Eye (tissue), 1 donor: ENCODE data around the gene RAP1GDS1.
"Not testable (repeated sequence)": the region's sequence is repeated elsewhere in the genome, so short reads cannot be mapped to it uniquely, and the experiment has no call there.

Source experiments
- DNase-seq: peaks from one replicate; pipeline ENCODE4 v3.0.0-alpha.2; 2015

The RAP1GDS1 gene

DNA sequence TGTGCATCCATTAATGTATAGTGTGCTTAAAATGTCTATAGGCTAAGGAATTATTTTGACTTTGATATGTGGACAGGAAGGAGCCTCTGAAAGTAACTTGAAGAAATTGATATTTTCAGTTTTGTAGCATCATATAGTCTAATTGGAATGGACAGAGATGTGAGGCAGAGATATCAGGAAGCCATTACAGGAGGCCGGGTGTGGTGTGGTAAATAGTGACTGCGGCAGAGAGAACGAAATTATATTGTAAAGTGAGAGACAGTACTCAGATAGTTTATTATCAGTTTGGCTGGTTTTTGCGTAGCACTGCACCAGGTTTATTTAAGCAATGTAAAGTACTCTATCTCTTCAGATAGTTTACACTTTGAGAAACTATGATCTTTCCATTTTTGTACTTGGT lies 98.5 kb downstream of the RAP1GDS1 start:
- no peak for DNase-seq

DNA sequence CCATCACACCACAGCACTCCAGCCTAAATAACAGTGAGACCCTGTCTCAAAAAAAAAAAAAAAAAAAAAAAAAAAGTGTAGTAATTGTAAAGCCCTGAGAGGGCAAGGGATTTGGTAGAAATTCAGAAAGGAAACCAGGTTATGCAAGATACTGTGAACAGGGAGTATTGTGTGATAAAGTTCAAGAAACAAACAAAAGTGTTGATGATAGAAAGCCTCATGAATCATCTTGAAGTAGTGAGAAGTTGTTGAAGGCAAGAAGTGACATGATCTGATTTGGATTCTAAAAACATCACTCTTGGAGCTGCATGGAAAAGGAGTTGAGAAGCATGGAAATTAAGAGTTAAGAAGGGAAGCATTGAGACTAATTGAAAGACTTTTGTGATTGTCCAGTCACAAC lies 102.2 kb downstream of the RAP1GDS1 start:
- no peak for DNase-seq

DNA sequence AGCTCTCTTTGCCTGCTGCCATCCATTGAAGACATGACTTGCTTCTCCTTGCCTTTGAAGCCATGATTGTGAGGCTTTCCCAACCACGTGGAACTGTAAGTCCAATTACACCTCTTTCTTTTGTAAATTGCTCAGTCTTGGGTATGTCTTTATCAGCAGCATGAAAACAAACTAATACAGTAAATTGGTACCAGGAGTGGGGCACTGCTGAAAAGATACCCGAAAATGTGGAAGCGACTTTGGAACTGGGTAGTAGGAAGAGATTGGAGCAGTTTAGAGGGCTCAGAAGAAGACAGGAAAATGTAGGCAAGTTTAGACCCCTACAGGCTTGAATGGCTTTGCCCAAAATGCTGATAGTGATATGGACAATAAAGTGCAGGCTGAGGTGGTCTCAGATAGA lies 105.1 kb downstream of the RAP1GDS1 start:
- not testable (repeated sequence) for DNase-seq

DNA sequence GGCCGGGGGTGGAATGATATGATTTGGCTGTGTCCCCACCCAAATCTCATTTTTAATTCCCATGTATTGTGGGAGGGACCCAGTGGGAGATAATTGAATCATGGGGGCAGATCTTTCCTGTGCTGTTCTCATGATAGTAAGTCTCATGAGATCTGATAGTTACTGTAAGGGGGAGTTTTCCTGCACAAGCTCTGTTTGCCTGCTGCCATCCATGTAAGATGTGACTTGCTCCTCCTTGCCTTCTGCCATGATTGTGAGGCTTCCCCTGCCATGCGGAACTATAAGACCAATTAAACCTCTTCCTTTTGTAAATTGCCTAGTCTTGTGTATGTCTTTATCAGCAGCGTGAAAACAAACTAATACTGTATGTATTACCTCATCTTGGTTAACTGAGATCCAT lies 106.8 kb downstream of the RAP1GDS1 start:
- not testable (repeated sequence) for DNase-seq

DNA sequence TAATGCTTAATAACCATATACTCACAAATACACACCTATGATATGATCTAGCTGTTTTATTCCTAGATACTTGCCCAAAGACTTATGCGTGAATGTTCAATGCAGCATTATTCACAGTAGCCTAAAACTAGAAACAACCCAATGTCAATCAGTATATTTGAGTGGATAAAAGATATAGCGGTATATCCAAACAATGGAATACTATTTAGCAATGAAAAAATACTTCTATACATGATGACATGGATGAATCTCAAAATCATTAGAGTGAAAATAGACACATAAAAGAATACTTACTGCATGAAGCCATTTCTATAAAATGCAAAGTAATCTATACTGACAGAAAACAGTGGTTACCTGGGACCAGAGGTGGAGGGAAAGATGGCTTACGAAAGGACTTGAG lies 108.1 kb downstream of the RAP1GDS1 start:
- DNase-seq, result no peak

DNA sequence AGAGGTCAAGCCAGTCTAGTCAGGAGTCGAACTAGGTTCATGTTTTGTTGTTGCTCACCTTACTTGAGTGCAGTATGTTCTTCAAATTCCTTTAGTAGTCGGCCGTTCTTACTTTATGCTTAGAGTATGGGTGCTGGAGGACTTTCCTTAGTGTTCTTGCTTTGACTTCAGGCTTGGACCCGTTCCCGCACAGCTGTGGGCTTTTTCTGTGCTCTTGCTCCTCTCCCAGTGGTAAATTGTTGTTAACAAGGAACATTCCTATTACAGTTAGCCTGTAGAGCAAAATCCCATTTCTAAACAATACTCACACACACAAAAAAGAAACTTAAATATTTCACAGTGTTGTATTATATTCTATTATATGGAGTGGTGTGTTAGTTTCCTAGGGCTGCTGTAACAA lies 113.5 kb downstream of the RAP1GDS1 start:
- no peak for DNase-seq

DNA sequence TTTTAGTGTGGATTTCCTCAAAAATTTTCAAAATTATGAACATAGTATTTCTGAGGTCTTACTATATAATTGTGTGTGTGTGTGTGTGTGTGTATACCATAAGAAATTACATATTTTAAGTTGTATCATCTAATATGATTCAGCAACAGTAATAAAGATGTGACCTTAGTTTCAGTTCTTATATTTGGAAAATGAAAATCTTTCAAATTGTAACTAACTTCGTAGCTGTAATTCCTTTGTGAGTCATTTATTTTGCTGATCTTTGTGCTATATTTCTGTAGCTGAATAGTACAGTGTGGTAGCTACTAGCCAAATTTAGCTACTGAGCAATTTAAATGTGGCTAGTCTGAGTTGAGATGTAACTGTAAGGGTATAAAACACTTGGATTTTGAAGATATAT lies 116.4 kb downstream of the RAP1GDS1 start:
- no peak for DNase-seq

DNA sequence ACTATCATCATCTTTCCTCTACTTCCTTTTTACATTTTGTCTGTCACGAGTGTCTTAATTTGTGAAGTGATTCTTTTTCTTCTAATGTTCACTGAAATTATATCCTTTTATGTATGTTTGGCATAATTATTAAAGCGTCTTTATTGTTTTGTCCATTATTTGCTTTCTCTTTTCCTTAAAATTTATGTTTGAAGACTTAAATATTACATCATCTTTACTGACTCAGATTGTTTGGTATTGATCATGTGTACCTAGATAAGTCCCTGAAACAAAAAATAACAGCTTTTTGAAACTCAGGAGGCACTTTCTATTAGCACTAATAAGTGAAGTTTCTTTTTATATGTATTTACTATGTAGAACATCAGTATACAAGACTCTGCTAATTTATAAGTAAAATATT lies 120.1 kb downstream of the RAP1GDS1 start:
- no peak for DNase-seq

DNA sequence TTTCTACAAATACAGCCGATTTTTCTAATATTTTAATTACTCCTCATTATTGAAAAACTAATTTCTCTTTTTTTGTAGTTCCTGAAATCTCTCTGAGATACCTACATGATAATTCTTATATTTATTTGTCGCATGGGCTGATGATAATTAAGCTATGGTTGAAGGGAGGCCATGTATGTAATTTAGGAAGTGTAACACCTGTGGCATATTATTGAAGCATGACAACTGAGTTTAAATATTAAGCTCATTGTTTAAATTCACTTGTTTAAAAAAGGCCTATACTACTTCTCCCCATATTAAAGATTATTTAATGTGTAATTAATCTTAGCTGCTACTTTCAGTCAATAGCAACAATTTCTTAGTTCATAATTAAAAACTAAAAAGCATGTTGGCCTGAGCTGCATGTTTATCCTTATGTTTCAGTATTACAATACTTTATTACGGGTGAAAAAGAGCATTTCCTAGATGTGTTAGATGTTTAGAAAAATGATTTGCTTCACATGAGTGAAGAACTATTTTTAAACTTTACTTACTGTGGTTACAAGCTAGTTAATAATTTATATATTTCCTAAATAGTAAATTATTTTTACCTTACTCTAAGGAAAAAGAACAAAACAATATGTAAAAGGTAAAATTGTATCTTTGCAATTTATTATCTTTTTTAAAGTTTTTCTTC lies 122.4 kb downstream of the RAP1GDS1 start:
- DNase-seq, result no peak

DNA sequence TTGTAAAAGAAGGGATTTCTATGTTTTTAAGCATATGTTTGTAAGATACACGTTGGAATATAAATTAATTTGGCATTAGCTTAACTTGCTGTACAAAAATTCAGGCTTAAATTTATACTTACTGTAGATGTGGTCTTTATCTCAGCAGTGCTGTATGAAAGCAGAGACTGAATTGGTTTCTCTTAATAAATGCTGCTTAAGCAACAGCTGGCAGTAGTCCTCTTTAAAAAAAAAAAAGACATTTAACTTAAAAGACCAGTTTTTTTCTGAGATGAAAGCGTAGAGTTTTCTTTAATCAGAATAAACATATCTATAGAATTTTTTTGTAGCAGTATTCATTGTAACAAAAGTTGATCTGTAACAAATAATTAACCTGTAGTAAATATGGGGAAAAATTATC lies 124.6 kb downstream of the RAP1GDS1 start:
- DNase-seq, result no peak

DNA sequence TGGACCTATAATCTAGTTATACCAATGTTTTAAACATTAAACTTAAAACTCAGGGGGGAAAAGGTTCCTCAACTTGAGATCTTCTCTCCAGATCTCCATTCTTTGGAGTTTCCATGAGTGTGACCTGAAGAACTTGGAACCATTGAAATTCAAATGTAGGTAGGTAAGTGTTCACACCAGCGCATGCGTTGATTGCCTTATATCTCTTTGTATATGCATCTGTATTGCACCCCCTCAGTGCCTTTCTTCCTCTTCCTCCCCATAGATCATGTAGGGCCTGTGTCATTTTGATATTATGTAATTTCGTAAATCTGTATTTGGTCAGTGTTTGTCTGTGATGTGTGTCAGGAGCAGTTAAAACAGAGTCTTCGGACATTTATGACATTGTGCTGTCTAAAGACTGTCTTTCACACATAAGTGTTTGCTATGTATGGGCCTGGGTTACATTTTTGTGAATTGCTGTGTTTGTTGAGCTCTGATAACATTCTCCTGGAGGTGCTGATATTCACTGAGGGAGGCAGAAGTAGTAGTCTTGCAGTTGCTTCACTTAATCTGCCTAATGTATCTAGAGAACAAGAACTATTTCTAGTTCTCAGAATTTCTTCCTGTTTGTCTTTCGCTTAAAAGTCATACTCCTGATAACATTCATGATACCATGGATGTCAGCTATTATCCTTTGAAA lies 126.3 kb downstream of the RAP1GDS1 start:
- no peak for DNase-seq

DNA sequence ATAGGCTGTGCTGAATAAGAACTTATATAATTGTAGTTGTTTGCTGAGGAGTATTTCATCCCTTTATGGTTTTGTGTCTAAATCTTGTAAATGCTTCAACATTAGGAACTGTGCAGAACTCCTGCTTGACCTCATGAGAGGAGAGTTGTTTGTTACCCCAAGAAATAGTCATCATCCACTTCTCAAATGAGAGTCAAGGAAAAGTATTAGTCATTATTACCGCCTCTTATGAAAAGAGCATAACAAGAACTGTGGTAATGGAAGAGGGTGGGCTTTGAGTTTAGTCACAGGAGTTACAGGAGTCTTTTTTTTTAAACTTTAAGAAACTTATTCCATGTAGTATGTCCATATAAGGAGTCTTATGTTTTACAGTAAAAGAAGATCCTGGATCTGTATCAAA lies 132.9 kb downstream of the RAP1GDS1 start:
- no peak for DNase-seq

DNA sequence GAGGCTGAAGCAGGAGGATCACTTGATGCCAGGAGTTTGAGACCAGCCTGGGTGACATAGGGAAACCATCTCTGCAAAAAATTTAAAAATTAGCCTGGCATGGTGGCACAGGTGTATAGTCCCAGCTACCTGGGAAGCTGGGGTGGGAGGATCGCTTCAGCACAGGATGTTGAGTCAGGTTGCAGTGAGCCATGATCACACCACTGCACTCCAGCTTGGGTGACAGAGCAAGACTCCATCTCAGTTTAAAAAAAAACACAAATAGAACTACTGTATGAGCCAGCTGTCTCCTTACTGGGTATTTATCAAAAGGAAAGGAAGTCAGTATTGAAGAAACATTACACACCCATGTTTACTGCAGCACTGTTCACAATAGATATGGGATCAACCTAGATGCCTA lies 138.7 kb downstream of the RAP1GDS1 start:
- no peak for DNase-seq

DNA sequence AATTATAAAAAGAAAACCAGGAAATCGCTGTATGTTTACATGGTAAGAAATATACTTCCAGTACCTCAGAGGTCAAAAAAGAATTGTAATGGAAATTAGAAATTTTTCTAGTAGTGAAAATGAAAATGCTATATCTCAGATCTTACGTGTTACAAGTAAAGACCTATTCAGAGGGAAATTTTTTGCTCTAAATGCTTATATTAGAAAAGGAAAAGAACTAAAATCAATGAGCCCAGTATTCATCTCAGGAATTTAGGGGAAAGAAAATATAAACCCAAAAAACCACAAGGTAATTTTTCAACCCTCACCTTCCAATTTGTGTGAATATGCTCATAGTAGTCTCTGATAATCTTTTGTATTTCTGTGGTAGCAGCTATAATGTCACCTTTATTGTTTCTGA lies 145.6 kb downstream of the RAP1GDS1 start:
- DNase-seq, result no peak

DNA sequence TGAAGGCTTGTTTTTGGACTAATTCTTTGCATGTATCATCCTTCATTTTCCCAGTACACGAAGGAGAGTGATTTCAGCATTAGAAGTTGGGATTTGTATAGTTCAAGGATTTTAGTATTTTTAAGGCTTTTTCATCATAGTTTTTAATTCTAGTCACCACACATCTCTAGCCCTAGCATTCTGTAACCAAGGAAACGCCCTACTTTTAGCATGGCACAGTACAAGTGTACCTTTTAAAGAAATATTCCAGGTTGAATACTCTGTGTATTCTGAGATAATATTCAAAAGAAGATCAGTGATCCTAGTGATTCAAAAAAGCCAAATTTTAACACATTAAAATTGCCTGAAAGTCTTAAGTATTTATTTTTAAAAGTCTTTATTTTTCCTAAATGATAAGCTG lies 150.5 kb downstream of the RAP1GDS1 start:
- no peak for DNase-seq

DNA sequence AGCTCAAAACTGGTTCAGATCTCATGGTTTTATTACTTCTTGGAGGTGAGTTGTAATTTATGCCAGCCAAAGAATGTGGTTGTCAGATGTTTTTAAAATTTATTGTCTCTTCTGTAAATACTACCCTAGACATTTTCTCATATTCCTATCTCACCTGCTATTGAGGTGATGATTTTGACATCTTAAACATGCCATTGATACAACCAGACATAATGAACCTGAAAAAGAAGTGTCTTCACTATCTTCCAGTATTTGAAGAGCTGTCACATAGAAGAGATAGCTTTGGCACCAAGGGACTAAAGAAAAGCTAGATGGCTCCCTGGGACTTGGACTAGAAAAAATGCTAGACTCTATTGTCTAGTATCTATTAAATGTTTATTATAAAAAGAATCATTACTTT lies 155.7 kb downstream of the RAP1GDS1 start:
- no peak for DNase-seq

DNA sequence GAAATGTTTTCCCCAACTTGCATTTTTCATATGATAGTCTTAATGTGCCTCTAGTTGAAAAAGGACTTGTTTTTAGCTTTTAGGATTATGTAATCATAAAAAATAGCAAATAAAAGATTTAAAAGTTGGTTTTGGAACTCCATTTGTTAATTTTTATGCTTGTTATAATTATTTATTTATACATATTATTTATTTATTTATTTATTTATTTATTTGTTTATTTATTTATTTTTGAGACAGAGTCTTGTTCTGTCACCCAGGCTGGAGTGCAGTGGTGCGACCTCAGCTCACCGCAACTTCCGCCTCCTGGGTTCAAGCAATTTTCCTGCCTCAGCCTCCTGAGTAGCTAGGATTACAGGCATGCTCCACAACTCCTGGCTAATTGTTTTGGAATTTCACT lies 159.0 kb downstream of the RAP1GDS1 start:
- not testable (repeated sequence) for DNase-seq

DNA sequence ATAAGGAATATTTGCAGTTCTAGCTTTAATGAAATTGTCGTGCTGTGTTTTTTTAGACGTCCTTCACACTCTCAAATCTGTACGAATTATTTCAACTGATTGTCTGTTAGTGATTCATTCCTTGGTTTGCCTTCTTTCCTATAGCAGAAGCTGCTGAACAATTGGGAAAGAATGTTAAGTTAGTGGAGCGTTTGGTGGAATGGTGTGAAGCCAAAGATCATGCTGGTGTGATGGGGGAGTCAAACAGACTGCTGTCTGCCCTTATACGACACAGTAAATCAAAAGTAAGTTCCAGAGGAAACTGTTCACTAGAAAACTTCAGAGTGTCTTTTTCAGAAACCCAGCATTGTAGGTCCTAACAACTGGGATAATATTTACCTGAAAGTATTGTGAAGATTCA lies 159.9 kb downstream of the RAP1GDS1 start:
- DNase-seq, result no peak

DNA sequence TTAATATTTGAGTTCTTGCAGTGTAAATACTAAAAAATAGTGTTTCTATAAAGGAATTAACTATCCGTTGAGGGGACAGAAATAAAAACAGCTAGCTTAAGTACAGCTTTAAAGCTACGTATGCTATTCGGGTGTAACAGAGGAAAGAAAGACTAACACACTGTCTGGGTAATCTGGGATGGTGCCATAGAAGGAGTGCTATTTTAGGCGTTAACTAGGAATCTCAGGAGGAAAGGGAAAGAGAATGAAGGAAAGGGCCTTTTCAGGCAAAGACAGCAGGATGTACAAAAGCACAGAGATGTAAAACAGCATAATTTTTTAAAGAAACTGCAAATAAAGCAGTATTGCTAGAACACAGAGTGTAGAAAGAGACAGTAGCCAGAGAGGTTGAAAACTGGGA lies 161.8 kb downstream of the RAP1GDS1 start:
- DNase-seq, result no peak

DNA sequence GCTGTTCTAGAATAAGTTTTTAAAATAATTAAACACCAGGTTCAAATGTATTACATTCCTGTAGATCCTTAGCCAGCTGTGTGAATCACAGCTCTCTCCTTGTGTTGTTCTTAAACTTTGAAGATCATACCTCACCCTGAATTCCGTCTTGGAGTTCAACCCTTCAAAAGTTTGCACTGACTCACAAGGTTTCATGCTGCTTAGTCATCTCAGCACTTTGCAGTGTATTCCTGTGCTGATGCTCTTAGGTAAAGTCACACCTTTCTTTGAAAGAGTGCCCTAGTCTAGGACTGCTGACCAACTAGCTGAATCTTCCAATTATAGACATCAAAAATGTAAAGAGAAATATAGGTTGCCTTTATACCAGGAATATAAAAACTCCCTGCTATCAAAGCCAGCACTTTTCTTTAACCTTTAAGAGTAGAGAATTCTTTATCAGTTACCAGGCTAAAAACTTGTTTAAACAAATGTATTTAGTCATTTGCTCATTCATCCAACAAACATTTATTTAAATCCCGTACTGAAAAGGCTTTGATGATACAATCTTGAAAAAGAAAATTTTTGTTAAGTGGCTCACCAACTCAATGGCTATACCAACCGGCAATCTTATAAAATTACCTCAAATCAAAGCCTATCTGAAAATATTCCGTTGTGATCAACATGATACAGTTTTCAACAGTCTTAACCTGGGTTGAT lies 169.7 kb downstream of the RAP1GDS1 start:
- no peak for DNase-seq

DNA sequence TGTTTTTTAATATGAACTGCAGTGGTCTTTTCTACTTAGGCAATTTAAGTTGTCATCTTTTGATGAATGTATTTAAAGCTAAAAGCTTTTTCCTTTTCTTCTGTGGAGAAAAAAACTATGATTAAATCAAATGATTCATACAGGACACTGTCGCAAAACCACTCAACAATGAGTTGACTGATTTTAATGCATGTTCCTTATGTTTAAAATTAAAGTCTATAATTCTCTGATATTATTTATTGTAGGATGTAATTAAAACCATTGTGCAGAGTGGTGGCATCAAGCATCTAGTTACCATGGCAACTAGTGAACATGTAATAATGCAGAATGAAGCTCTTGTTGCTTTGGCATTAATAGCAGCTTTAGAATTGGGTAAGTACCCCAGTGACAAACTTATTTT lies 172.5 kb downstream of the RAP1GDS1 start:
- no peak for DNase-seq

DNA sequence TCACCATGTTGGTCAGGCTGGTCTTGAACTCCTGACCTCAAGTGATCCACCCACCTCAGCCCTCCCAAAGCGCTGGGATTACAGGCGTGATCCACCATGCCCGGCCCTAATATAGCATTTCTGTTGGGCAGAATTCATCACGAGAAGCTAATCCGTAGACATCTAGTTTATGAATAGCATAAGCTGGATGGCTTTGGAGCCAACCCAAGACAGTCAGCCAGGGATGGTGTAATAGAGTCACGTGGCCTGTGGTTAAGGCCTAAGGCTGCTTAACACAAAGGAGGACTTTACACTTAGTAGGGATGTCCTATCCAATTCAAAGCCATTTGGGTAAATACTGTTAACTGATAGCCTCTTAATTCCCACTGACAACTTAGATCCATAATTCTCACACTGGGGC lies 173.6 kb downstream of the RAP1GDS1 start:
- no peak for DNase-seq

DNA sequence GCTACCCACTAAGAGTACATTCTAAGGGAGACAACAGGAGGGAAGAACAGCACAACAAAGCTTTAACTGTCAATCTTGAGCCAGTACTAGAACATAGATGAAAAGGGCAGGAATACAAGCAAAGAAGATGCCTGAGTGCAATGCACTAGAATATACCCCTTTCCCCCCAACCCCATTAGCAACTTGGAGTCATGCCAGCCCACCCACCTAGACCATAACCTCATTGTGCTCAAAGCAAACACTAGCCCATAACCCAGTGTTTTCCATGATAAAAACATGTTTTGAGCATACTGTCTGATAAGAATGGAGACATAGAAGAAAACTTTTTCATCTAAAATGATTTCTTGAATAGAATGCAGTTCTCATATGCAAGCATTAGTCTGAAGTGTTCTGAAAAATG lies 183.2 kb downstream of the RAP1GDS1 start:
- DNase-seq, result no peak
